Neural progenitor cell (in vitro differentiated cells): ENCODE data around the gene UBFD1. TPM values are rescaled to one million over a fixed set of nuclear protein-coding genes. Genes with fewer than 3 reads are reported as not detected.

ENCODE experiments used
- DNase-seq: peaks from one replicate; pipeline ENCODE4 v3.0.0-alpha.2; 2016; ENCODE audit warnings: low spot score
- H2AFZ ChIP-seq: fragments of 200-600 bp; sonication (generic); replicated peaks from 2 replicates; pipeline ENCODE4 v1.6.1; 2016; ENCODE audit warnings: antibody characterized with exemption
- H3F3A ChIP-seq: fragments of 200-600 bp; sonication (generic); 2 replicates; pipeline ENCODE4 v1.6.1; 2016; ENCODE audit warnings: antibody characterized with exemption, low read depth
- H3K27ac ChIP-seq: fragments of 200-600 bp; sonication (generic); 2 replicates; pipeline ENCODE4 v1.5.1; 2016; ENCODE audit warnings: mild to moderate bottlenecking
- H3K27me3 ChIP-seq: fragments of 200-600 bp; sonication (generic); 2 replicates; pipeline ENCODE4 v1.6.1; 2016; ENCODE audit warnings: mild to moderate bottlenecking, moderate library complexity
- H3K36me3 ChIP-seq: fragments of 200-600 bp; sonication (generic); 2 replicates; pipeline ENCODE4 v1.5.1; 2016
- H3K4me1 ChIP-seq: fragments of 200-600 bp; sonication (generic); 2 replicates; pipeline ENCODE4 v1.6.1; 2016; ENCODE audit warnings: mixed run types
- H3K4me2 ChIP-seq: fragments of 200-600 bp; sonication (generic); 2 replicates; pipeline ENCODE4 v1.6.1; 2016
- H3K4me3 ChIP-seq: fragments of 200-600 bp; sonication (generic); 2 replicates; pipeline ENCODE4 v1.5.1; 2016
- H3K79me2 ChIP-seq: fragments of 200-600 bp; sonication (generic); 2 replicates; pipeline ENCODE4 v1.6.1; 2016; ENCODE audit warnings: low read depth
- H3K9ac ChIP-seq: fragments of 200-600 bp; sonication (generic); 2 replicates; pipeline ENCODE4 v1.6.1; 2016
- H3K9me3 ChIP-seq: fragments of 200-600 bp; sonication (generic); 2 replicates; pipeline ENCODE4 v1.5.1; 2016; ENCODE audit warnings: low read depth
- H4K20me1 ChIP-seq: fragments of 200-600 bp; sonication (generic); 2 replicates; pipeline ENCODE4 v1.6.1; 2016; ENCODE audit warnings: low read depth
- H3K27ac Mint-ChIP-seq: 3 replicates; pipeline ENCODE4 v1.8.0; 2021; ENCODE audit warnings: mixed read lengths
- H3K27me3 Mint-ChIP-seq: 2 replicates; pipeline ENCODE4 v1.8.0; 2022; ENCODE audit warnings: low read depth, mild to moderate bottlenecking, inconsistent platforms, moderate library complexity, mixed read lengths; ENCODE audit not compliant: insufficient read depth
- H3K36me3 Mint-ChIP-seq: 3 replicates; pipeline ENCODE4 v1.8.0; 2021; ENCODE audit warnings: mixed read lengths
- H3K4me1 Mint-ChIP-seq: 3 replicates; pipeline ENCODE4 v1.8.0; 2021; ENCODE audit warnings: mixed read lengths
- H3K4me3 Mint-ChIP-seq: 3 replicates; pipeline ENCODE4 v1.8.0; 2021; ENCODE audit warnings: mild to moderate bottlenecking, moderate library complexity, mixed read lengths
- H3K9me3 Mint-ChIP-seq: 3 replicates; pipeline ENCODE4 v1.8.0; 2020; ENCODE audit warnings: mixed read lengths
- EZH2 ChIP-seq: fragments of 200-600 bp; sonication (generic); IDR thresholded peaks from 2 replicates; pipeline ENCODE4 v1.6.1; 2017; ENCODE audit warnings: antibody characterized with exemption, mild to moderate bottlenecking, moderate library complexity
- EZH2phosphoT487 ChIP-seq: fragments of 200-600 bp; sonication (generic); IDR thresholded peaks from 2 replicates; pipeline ENCODE4 v1.6.1; 2017; ENCODE audit warnings: antibody characterized with exemption
- total RNA-seq: library from RNA; depleted of rRNA; stranded (reverse); fragments of >200 nt; gene quantifications from 2 replicates; pipeline ENCODE4 v1.2.3, GENCODE V29; 2015; ENCODE audit warnings: low replicate concordance
- TF ChIP-seq, protein P1 (sequence below): fragments of 200-600 bp; sonication (generic); IDR thresholded peaks from 2 replicates; pipeline ENCODE4 v1.5.1; 2017; ENCODE audit warnings: antibody characterized with exemption, mild to moderate bottlenecking

Gene UBFD1
- total RNA-seq, 1 donor from 2014 or later = 64.9 TPM

DNA sequence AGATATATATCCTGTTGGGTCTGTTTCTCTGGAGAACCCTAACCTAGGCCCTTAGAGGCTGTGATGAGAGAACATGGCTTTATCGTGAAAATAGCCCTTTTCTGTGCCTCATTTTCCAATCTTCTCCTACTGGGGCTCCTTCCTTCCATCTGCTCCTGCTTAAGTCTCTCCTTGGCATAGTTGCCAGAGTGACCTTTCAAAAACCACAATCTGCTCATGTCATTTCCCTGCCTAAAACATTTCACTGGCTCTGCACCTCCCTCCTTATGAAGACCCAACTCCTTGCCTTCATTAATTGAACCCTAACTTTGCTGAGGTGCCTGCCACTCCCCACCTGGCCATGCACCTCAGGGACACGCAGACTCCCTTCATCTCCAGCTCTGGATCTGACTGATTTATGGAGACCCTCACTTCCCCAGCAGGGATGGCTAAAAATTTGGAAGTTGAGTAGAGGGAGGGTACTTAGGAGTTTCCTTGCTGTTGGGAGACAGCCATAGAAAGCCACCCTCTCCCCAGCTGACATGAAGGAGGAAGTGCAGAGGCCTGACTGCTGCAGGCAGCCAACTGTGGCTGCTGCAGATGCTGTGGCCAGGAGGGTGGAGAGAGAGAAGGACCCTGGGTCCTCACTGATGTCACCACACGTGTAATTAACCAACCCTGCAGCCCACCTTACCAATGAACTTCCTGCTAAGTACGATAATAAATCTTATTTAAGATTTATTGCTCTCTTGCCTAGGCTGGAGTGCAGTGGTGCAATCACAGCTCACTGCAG is 41.0 kb upstream of the UBFD1 start:
- Mint-ChIP-seq H3K4me1 (no peaks in the 10 kb centered on the region), H3K27me3 (no peaks in the 10 kb centered on the region), H3K9me3 (no peaks in the 10 kb centered on the region), H3K36me3 (peaks cover 4% of the 10 kb centered on the region), H3K27ac (no peak overlapping the region), H3K4me3 (no peak overlapping the region)
- H3K4me3 ChIP-seq = no peak overlapping the region
- peaks cover 3% of the 10 kb centered on the region for H3F3A ChIP-seq
- H3K79me2 ChIP-seq = no peaks in the 10 kb centered on the region
- H3K4me1 ChIP-seq = no peaks in the 10 kb centered on the region
- H3K27ac ChIP-seq = no peak overlapping the region
- no peaks in the 10 kb centered on the region for H4K20me1 ChIP-seq
- H3K27me3 ChIP-seq = no peaks in the 10 kb centered on the region
- TF ChIP-seq EZH2phosphoT487 (no peak), EZH2 (no peak)
- TF ChIP-seq, protein P1, sequence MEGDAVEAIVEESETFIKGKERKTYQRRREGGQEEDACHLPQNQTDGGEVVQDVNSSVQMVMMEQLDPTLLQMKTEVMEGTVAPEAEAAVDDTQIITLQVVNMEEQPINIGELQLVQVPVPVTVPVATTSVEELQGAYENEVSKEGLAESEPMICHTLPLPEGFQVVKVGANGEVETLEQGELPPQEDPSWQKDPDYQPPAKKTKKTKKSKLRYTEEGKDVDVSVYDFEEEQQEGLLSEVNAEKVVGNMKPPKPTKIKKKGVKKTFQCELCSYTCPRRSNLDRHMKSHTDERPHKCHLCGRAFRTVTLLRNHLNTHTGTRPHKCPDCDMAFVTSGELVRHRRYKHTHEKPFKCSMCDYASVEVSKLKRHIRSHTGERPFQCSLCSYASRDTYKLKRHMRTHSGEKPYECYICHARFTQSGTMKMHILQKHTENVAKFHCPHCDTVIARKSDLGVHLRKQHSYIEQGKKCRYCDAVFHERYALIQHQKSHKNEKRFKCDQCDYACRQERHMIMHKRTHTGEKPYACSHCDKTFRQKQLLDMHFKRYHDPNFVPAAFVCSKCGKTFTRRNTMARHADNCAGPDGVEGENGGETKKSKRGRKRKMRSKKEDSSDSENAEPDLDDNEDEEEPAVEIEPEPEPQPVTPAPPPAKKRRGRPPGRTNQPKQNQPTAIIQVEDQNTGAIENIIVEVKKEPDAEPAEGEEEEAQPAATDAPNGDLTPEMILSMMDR = no peak
- H3K4me2 ChIP-seq = no peak overlapping the region
- H3K36me3 ChIP-seq = no peaks in the 10 kb centered on the region
- H3K9me3 ChIP-seq = no peaks in the 10 kb centered on the region
- H2AFZ ChIP-seq = no peak overlapping the region
- DNase-seq = no peak
- H3K9ac ChIP-seq = no peak overlapping the region

DNA sequence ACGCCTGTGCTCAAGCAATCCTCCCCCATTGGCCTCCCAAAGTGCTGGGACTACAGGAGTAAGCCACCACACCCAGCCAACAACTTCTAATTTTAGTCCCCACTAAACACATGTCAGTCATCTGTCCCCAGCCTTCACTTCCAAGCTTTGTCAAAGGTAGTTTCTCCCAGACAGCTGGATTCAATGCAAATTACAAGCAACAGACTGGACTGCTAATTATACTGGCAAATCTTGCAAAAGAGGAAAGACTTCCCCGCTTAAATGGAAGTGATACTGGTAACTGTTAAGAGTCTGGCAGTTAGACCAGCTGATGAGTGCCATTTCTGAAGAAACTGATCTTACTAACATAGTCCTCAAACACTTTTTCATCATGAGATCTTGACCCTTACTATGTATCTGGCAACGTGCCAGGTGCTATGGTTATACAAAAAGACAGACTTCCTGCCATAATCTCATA is 39.1 kb upstream of the UBFD1 start:
- Mint-ChIP-seq H3K4me3 (no peak overlapping the region), H3K9me3 (no peaks in the 10 kb centered on the region), H3K4me1 (no peaks in the 10 kb centered on the region), H3K27me3 (no peaks in the 10 kb centered on the region), H3K36me3 (peaks cover 13% of the 10 kb centered on the region), H3K27ac (no peak overlapping the region)
- Histone ChIP-seq H3K4me1 (no peaks in the 10 kb centered on the region), H2AFZ (no peak overlapping the region), H3K9me3 (no peaks in the 10 kb centered on the region), H3F3A (no peaks in the 10 kb centered on the region), H3K27me3 (no peaks in the 10 kb centered on the region), H3K36me3 (no peaks in the 10 kb centered on the region), H3K4me3 (no peak overlapping the region), H3K79me2 (no peaks in the 10 kb centered on the region), H3K9ac (no peak overlapping the region), H4K20me1 (no peaks in the 10 kb centered on the region), H3K4me2 (no peak overlapping the region), H3K27ac (no peak overlapping the region)
- TF ChIP-seq, protein P1 = no peak
- TF ChIP-seq EZH2phosphoT487 (no peak), EZH2 (no peak)
- no peak for DNase-seq

DNA sequence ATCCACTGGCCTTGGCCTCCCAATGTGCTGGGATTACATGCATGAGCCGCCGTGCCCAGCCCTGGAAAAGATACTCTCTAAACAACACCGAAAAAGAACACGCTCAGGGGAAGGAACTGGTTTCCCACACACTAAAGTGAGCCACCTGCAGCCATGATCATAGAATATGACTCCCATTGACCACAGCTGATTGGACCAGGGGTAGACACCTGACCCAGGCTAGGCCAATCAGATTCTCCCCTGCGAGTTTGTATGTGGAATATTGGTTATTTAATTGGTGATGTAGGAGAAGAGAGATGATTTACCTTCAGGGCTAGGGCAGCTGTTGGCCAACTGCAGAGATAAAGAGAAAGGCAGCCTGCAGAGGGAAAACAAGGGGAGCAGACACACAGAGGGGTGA is 38.2 kb upstream of the UBFD1 start:
- Histone ChIP-seq H3F3A (no peaks in the 10 kb centered on the region), H3K4me1 (no peaks in the 10 kb centered on the region), H3K36me3 (no peaks in the 10 kb centered on the region), H3K79me2 (no peaks in the 10 kb centered on the region), H3K9ac (no peak overlapping the region), H2AFZ (no peak overlapping the region), H3K4me2 (no peak overlapping the region), H3K27me3 (no peaks in the 10 kb centered on the region), H4K20me1 (no peaks in the 10 kb centered on the region), H3K27ac (no peak overlapping the region), H3K9me3 (no peaks in the 10 kb centered on the region), H3K4me3 (no peak overlapping the region)
- Mint-ChIP-seq H3K36me3 (peaks cover 17% of the 10 kb centered on the region), H3K4me1 (no peaks in the 10 kb centered on the region), H3K4me3 (no peak overlapping the region), H3K27me3 (no peaks in the 10 kb centered on the region), H3K9me3 (no peaks in the 10 kb centered on the region), H3K27ac (no peak overlapping the region)
- DNase-seq = no peak
- TF ChIP-seq, protein P1 = no peak
- TF ChIP-seq EZH2phosphoT487 (no peak), EZH2 (no peak)
